ENCODE measurements around the gene PDGFC.
A peak's percentile ranks its signal among the peaks of the same experiment; 100 is the strongest.

Gene PDGFC

GRCh38 chr4:156971676-156972378, at the start of gene PDGFC:
TSS of gene PDGFC (minus strand) at chr4:156971799. CDS start at chr4:156970903, 896 bp downstream.
- no peak for DNase-seq (ENCODE audit: low spot score)

GRCh38 chr4:157020882-157021281, 49.3 kb upstream of the PDGFC start:
- no peak for DNase-seq (ENCODE audit: low spot score)

- DNase-seq (ENCODE audit: low spot score), result no peak
These were observed 47.4 kb upstream of the PDGFC start for GRCh38 chr4:157018920-157019490.

GRCh38 chr4:157014621-157015591, 43.3 kb upstream of the PDGFC start:
- peak; percentile 64 for DNase-seq (ENCODE audit: low spot score)

- no peak for DNase-seq (ENCODE audit: low spot score)
These were observed 42.1 kb upstream of the PDGFC start for GRCh38 chr4:157013656-157014055.

GRCh38 chr4:157012781-157013180, 41.2 kb upstream of the PDGFC start:
- DNase-seq (ENCODE audit: low spot score), result no peak

- no peak for DNase-seq (ENCODE audit: low spot score)
These were observed 40.7 kb upstream of the PDGFC start for GRCh38 chr4:157012296-157012695.

GRCh38 chr4:157010630-157011029, 39.0 kb upstream of the PDGFC start:
- no peak for DNase-seq (ENCODE audit: low spot score)

- DNase-seq (ENCODE audit: low spot score), result no peak
These were observed 34.2 kb upstream of the PDGFC start for GRCh38 chr4:157005831-157006230.

GRCh38 chr4:157005193-157005592, 33.6 kb upstream of the PDGFC start:
- no peak for DNase-seq (ENCODE audit: low spot score)

- DNase-seq (ENCODE audit: low spot score), result no peak
These were observed 32.9 kb upstream of the PDGFC start for GRCh38 chr4:157004279-157005161.

- DNase-seq (ENCODE audit: low spot score), result peak; percentile 83
These were observed 27.5 kb upstream of the PDGFC start for GRCh38 chr4:156999175-156999517.

- no peak for DNase-seq (ENCODE audit: low spot score)
These were observed 27.0 kb upstream of the PDGFC start for GRCh38 chr4:156998500-156999174.

- no peak for DNase-seq (ENCODE audit: low spot score)
These were observed 21.3 kb upstream of the PDGFC start for GRCh38 chr4:156992943-156993342.

- no peak for DNase-seq (ENCODE audit: low spot score)
These were observed 19.6 kb upstream of the PDGFC start for GRCh38 chr4:156991161-156991560.

GRCh38 chr4:156983366-156983765, 11.8 kb upstream of the PDGFC start:
- DNase-seq (ENCODE audit: low spot score), result peak; percentile 24

- DNase-seq (ENCODE audit: low spot score), result no peak
These were observed 9.7 kb upstream of the PDGFC start for GRCh38 chr4:156981262-156981769.

GRCh38 chr4:156977435-156978160, 6.0 kb upstream of the PDGFC start:
- DNase-seq (ENCODE audit: low spot score), result no peak

GRCh38 chr4:156976147-156976546, 4.5 kb upstream of the PDGFC start:
- DNase-seq (ENCODE audit: low spot score), result no peak

GRCh38 chr4:156975686-156976085, 4.1 kb upstream of the PDGFC start:
- no peak for DNase-seq (ENCODE audit: low spot score)

All from RKO (cell line).